Neural crest cell (in vitro differentiated cells): Measurements from ENCODE around the gene LAGE3. TPM values are rescaled to one million over a fixed set of nuclear protein-coding genes. Genes with fewer than 3 reads are reported as not detected.

Experiments
- DNase-seq: peaks from one replicate; pipeline ENCODE4 v3.0.0; 2021; ENCODE audit warnings: low read depth, mixed read lengths, low spot score
- H3K27ac Mint-ChIP-seq: one replicate; pipeline ENCODE4 v1.8.0; 2021; ENCODE audit warnings: mild to moderate bottlenecking, mixed read lengths; ENCODE audit not compliant: unreplicated experiment
- H3K27me3 Mint-ChIP-seq: 2 replicates; pipeline ENCODE4 v1.8.0; 2021; ENCODE audit warnings: low read depth, mild to moderate bottlenecking, mixed read lengths
- H3K36me3 Mint-ChIP-seq: 2 replicates; pipeline ENCODE4 v1.8.0; 2021; ENCODE audit warnings: low read depth, mild to moderate bottlenecking, mixed read lengths
- H3K4me1 Mint-ChIP-seq: 2 replicates; pipeline ENCODE4 v1.8.0; 2021; ENCODE audit warnings: mixed read lengths
- H3K4me3 Mint-ChIP-seq: one replicate; pipeline ENCODE4 v1.8.0; 2021; ENCODE audit warnings: mild to moderate bottlenecking, mixed read lengths
- H3K9me3 Mint-ChIP-seq: 2 replicates; pipeline ENCODE4 v1.8.0; 2021; ENCODE audit warnings: mixed read lengths
- CTCF ChIP-seq: fragments of 200-600 bp; sonication (generic); conservative IDR thresholded peaks from 2 replicates; pipeline ENCODE4 v1.5.0; 2021; ENCODE audit warnings: antibody characterized with exemption, mild to moderate bottlenecking
- total RNA-seq: library from RNA; stranded (reverse); gene quantifications from 2 replicates; pipeline ENCODE4 v1.2.1, GENCODE V29; 2021

LAGE3 gene
- total RNA-seq, 1 donor from 2014 or later, result 22.6 TPM

GRCh38 chrX:154495472-154495922 lies 16.4 kb upstream of the LAGE3 start:
- no peak overlapping the region for H3K27ac Mint-ChIP-seq
- H3K36me3 Mint-ChIP-seq, result no peaks in the 10 kb centered on the region
- no peaks in the 10 kb centered on the region for H3K9me3 Mint-ChIP-seq
- no peak for TF ChIP-seq CTCF
- no peaks in the 10 kb centered on the region for H3K27me3 Mint-ChIP-seq
- no peak for DNase-seq
- no peak overlapping the region for H3K4me3 Mint-ChIP-seq
- H3K4me1 Mint-ChIP-seq, result peaks cover 5% of the 10 kb centered on the region

- DNase-seq, result no peak
- Mint-ChIP-seq H3K36me3 (no peaks in the 10 kb centered on the region), H3K27me3 (no peaks in the 10 kb centered on the region), H3K9me3 (no peaks in the 10 kb centered on the region), H3K27ac (no peak overlapping the region), H3K4me1 (peaks cover 8% of the 10 kb centered on the region), H3K4me3 (no peak overlapping the region)
- TF ChIP-seq CTCF, result no peak
These were observed 15.6 kb upstream of the LAGE3 start for GRCh38 chrX:154494715-154495114.

- Mint-ChIP-seq H3K4me1 (peaks cover 6% of the 10 kb centered on the region), H3K27ac (peak within 1 kb of the TSS; percentile 91), H3K27me3 (no peaks in the 10 kb centered on the region), H3K36me3 (peaks cover 5% of the 10 kb centered on the region), H3K9me3 (no peaks in the 10 kb centered on the region), H3K4me3 (peak within 1 kb of the TSS; percentile 91)
- no peak for TF ChIP-seq CTCF
- DNase-seq, result peak; percentile 75
These were observed 11.5 kb upstream of the LAGE3 start, which contains the start of gene SLC10A3 for GRCh38 chrX:154490414-154491083. Gene SLC10A3, minus strand, starts transcription at chrX:154490629. Its CDS starts 1,689 bp downstream, at chrX:154488940.

GRCh38 chrX:154490021-154490413 lies 10.9 kb upstream of the LAGE3 start:
- H3K4me3 Mint-ChIP-seq, result peak overlapping the region; percentile 87
- H3K4me1 Mint-ChIP-seq, result peaks cover 6% of the 10 kb centered on the region
- H3K27ac Mint-ChIP-seq, result peak overlapping the region; percentile 8
- H3K36me3 Mint-ChIP-seq, result peaks cover 5% of the 10 kb centered on the region
- no peaks in the 10 kb centered on the region for H3K27me3 Mint-ChIP-seq
- no peak for TF ChIP-seq CTCF
- DNase-seq, result no peak
- H3K9me3 Mint-ChIP-seq, result no peaks in the 10 kb centered on the region

GRCh38 chrX:154489182-154489581 lies 10.1 kb upstream of the LAGE3 start:
- H3K9me3 Mint-ChIP-seq, result no peaks in the 10 kb centered on the region
- no peak for TF ChIP-seq CTCF
- peaks cover 5% of the 10 kb centered on the region for H3K36me3 Mint-ChIP-seq
- H3K27ac Mint-ChIP-seq, result no peak overlapping the region
- DNase-seq, result no peak
- H3K4me3 Mint-ChIP-seq, result peak overlapping the region; percentile 87
- H3K4me1 Mint-ChIP-seq, result peaks cover 6% of the 10 kb centered on the region
- H3K27me3 Mint-ChIP-seq, result no peaks in the 10 kb centered on the region
